OCI-LY7 (cell line): ENCODE measurements around the gene INPP5A. TPM values are rescaled to one million over a fixed set of nuclear protein-coding genes. Genes with fewer than 3 reads are reported as not detected.

Source experiments
- BruUV-seq: library from RNA; stranded (reverse); fragments of 400-500 nt; replicated peaks from 2 replicates; lab custom pipeline; 2021; lab: Mats Ljungman, UMichigan
- CTCF ChIA-PET: fragments of 300-600 bp; sonication (Branson Sonifier 250); formaldehyde crosslinking; loops from one replicate; lab custom pipeline; 2022; ENCODE audit warnings: antibody characterized with exemption; ENCODE audit not compliant: unreplicated experiment; lab: Charles Lee
- POLR2A ChIA-PET: fragments of 300-600 bp; sonication (Branson Sonifier 250); formaldehyde crosslinking; loops from one replicate; lab custom pipeline; 2022; ENCODE audit warnings: antibody characterized with exemption; lab: Charles Lee
- DNase-seq: peaks from one replicate; pipeline ENCODE4 v3.0.0-alpha.2; 2015; ENCODE audit warnings: low spot score
- H2AFZ ChIP-seq: fragments of 200-600 bp; sonication (generic), shearing (Covaris generic); 2 replicates; pipeline ENCODE4 v1.6.1; 2014; ENCODE audit warnings: mild to moderate bottlenecking, antibody characterized with exemption, low read length, moderate library complexity
- H3K27ac ChIP-seq: fragments of 200-600 bp; sonication (generic); 2 replicates; pipeline ENCODE4 v1.5.1; 2014; ENCODE audit warnings: mixed run types, low read depth, mild to moderate bottlenecking, moderate library complexity, low read length, inconsistent platforms; ENCODE audit not compliant: poor library complexity, severe bottlenecking
- H3K36me3 ChIP-seq: fragments of 200-600 bp; sonication (generic); 2 replicates; pipeline ENCODE4 v1.6.1; 2014; ENCODE audit warnings: mild to moderate bottlenecking, antibody characterized with exemption, low read length, moderate library complexity, mixed read lengths; ENCODE audit not compliant: insufficient read depth
- H3K4me1 ChIP-seq: fragments of 200-600 bp; sonication (generic); 2 replicates; pipeline ENCODE4 v1.5.1; 2014; ENCODE audit warnings: mild to moderate bottlenecking, low read length; ENCODE audit not compliant: insufficient read depth, poor library complexity, severe bottlenecking
- H3K4me2 ChIP-seq: fragments of 200-600 bp; sonication (generic); 2 replicates; pipeline ENCODE4 v1.6.1; 2014; ENCODE audit warnings: mild to moderate bottlenecking, low read length
- H3K4me3 ChIP-seq: fragments of 200-600 bp; sonication (generic); 2 replicates; pipeline ENCODE4 v1.5.1; 2014; ENCODE audit warnings: mild to moderate bottlenecking, low read depth, low read length; ENCODE audit not compliant: poor library complexity, severe bottlenecking
- H3K79me2 ChIP-seq: fragments of 200-600 bp; sonication (generic); 2 replicates; pipeline ENCODE4 v1.6.1; 2016; ENCODE audit warnings: low read depth, mild to moderate bottlenecking, low read length, moderate library complexity, mixed read lengths; ENCODE audit not compliant: insufficient read depth
- H3K9me2 ChIP-seq: fragments of 200-600 bp; sonication (generic); 2 replicates; pipeline ENCODE4 v1.6.1; 2016; ENCODE audit warnings: mild to moderate bottlenecking, low read length, mixed read lengths; ENCODE audit not compliant: insufficient read depth
- H3K9me3 ChIP-seq: fragments of 200-600 bp; sonication (generic); 2 replicates; pipeline ENCODE4 v1.6.1; 2014; ENCODE audit warnings: mild to moderate bottlenecking, mixed run types, low read length, mixed read lengths
- H4K20me1 ChIP-seq: fragments of 200-600 bp; sonication (generic); 2 replicates; pipeline ENCODE4 v1.6.1; 2014; ENCODE audit warnings: mild to moderate bottlenecking, antibody characterized with exemption, low read length, moderate library complexity, mixed read lengths; ENCODE audit not compliant: insufficient read depth
- EZH2phosphoT487 ChIP-seq: fragments of 200-600 bp; sonication (generic); IDR thresholded peaks from 2 replicates; pipeline ENCODE4 v1.6.1; 2018; ENCODE audit warnings: low read depth, borderline replicate concordance, mild to moderate bottlenecking, mixed run types, antibody characterized with exemption, low read length, moderate library complexity, mixed read lengths
- intact Hi-C: fragments of 100-400 bp; cut with micrococcal nuclease; formaldehyde crosslinking; loops from one replicate; pipeline ENCODE4 v1.10.0; 2022; ENCODE audit not compliant: unreplicated experiment
- total RNA-seq, 2 experiments: library from RNA; depleted of rRNA in 1 of 2; stranded (reverse); fragments of >200 nt in 1 of 2; shearing (Covaris generic) in 1 of 2; gene quantifications; 2 replicates each; pipeline ENCODE4 v1.2.3, GENCODE V29; 2014 to 2022
- TF ChIP-seq, protein P1 (sequence below): fragments of 200-600 bp; sonication (generic); conservative IDR thresholded peaks from 2 replicates; pipeline ENCODE4 v1.5.1; 2014; ENCODE audit warnings: mild to moderate bottlenecking, antibody characterized with exemption, low read length, moderate library complexity, mixed read lengths

INPP5A gene
- total RNA-seq, 2 experiments from 2014 or later = 14.5 to 18.4 TPM

DNA sequence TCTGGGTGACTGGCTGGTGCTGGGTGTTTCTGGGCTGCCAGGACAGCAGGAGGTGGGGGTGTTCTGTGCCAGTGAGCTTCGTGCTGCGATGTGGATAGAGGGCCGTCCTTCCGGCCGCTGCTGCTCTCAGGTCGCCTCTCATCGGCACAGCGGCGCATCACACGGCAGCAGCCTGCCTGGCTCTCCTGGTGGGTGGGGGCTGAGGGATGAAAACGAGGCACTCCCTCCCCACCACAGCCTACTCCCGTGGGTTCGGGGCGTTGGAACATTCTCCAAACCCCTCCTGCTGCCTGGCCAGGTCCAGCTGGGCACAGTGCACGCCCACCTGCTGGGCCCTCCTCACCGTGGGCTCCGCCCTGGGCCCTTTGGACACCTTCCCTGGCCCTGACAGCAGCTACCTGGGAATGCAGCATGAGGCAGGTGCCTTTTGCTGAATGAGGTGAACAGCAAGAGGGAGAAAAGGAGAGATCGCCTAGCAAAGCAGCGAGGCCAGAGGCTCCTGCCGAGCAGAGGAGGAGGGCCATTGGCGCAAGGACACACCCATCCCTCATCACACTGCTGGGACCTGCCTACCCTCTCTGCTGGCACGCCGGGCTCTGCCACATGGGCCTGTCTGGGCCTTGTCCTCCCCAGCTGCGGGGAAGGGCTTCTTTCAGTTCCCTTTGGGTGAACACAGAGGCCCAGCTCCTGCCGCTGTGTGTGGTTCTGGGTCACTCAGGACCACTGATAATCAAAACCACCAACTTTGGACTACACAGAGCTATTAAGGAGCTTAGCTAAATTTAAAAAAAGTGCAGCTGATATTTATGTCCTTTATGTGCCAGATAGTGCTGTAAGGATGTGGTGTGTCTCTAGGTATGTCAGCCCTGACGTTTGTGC, 33.4 kb downstream of the INPP5A start:
- Histone ChIP-seq H4K20me1 (no peaks in the 10 kb centered on the region), H3K4me1 (peaks cover 30% of the 10 kb centered on the region), H3K4me2 (peak overlapping the region; percentile 85), H3K27ac (peak overlapping the region; percentile 86), H3K9me2 (no peaks in the 10 kb centered on the region), H2AFZ (peak overlapping the region; percentile 68), H3K9me3 (no peaks in the 10 kb centered on the region), H3K36me3 (no peaks in the 10 kb centered on the region), H3K4me3 (peak overlapping the region; percentile 55), H3K79me2 (no peaks in the 10 kb centered on the region)
- TF ChIP-seq, protein P1, sequence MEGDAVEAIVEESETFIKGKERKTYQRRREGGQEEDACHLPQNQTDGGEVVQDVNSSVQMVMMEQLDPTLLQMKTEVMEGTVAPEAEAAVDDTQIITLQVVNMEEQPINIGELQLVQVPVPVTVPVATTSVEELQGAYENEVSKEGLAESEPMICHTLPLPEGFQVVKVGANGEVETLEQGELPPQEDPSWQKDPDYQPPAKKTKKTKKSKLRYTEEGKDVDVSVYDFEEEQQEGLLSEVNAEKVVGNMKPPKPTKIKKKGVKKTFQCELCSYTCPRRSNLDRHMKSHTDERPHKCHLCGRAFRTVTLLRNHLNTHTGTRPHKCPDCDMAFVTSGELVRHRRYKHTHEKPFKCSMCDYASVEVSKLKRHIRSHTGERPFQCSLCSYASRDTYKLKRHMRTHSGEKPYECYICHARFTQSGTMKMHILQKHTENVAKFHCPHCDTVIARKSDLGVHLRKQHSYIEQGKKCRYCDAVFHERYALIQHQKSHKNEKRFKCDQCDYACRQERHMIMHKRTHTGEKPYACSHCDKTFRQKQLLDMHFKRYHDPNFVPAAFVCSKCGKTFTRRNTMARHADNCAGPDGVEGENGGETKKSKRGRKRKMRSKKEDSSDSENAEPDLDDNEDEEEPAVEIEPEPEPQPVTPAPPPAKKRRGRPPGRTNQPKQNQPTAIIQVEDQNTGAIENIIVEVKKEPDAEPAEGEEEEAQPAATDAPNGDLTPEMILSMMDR = no peak
- TF ChIP-seq EZH2phosphoT487 = no peak
- CTCF ChIA-PET = interaction anchor here (1.5 to 2.6 kb wide), 2 partner anchors 11 to 32 kb away, joined by 9 to 16 read pairs; no protein-coding TSS in a partner anchor
- DNase-seq = peak; percentile 76
- intact Hi-C loops = loop anchor here (2.0 to 5.0 kb wide), 3 partner anchors 14 to 114 kb away; no protein-coding TSS in a partner anchor
- POLR2A ChIA-PET = interaction anchor here (1.2 to 2.8 kb wide), 5 partner anchors 10 to 20 kb away, joined by 3 to 16 read pairs (median 8); no protein-coding TSS in a partner anchor
- no TSS peak for BruUV-seq

DNA sequence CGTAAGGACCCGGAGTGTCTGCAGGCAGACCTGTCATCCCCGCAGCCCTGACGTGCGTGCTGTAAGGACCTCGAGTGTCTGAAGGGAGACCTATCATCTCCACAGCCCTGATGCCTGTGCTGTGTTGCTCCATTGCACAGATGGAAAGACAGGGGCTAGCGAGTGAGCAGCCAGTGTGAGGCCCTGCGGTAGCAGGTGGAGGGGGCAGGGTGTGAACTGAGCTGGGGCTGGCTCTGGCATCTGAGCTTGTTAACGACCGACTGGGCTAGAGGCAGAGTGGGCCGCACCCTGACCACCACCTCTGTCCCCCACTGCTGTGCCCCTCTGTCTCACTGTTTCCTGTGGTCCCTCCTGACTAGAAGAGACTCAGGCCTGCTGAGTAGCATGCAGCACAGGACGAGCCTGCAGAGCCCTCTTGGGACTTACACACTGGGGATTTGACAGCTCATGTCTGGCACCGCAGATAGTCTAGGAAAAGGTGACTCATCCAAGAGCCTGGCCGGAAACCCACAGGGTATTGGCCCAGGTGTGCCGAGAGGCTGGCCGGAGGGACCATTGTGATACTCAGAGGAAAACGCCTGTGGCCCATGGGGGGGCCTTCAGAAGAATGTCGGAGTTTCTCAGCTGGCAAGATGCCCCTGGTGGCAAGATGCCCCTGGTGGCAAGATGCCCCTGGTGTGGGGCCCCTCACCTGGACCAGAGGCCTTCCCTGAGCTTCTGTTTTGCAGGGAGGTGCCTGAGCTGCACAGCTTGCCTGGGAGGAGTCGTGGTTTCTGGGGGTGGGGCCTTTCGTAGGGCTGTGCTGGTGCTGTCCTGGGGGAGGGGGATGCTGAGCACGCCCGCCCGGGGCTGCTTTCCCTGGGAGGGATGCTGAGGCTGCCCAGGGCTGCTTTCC, 34.3 kb downstream of the INPP5A start:
- no peak for TF ChIP-seq EZH2phosphoT487
- TF ChIP-seq, protein P1 = peak; percentile 55
- H3K9me2 ChIP-seq = no peaks in the 10 kb centered on the region
- peak overlapping the region; percentile 85 for H3K4me2 ChIP-seq
- H3K27ac ChIP-seq = peak overlapping the region; percentile 86
- no peaks in the 10 kb centered on the region for H4K20me1 ChIP-seq
- H2AFZ ChIP-seq = peak overlapping the region; percentile 68; the same call in 1 of the 2 replicates
- H3K36me3 ChIP-seq = no peaks in the 10 kb centered on the region
- no peaks in the 10 kb centered on the region for H3K9me3 ChIP-seq
- ChIA-PET POLR2A (interaction anchor here (0.5 to 2.8 kb wide), 6 partner anchors 10 to 32 kb away, joined by 3 to 16 read pairs (median 6); no protein-coding TSS in a partner anchor), CTCF (interaction anchor here (0.6 to 2.6 kb wide), 4 partner anchors 12 to 112 kb away, joined by 3 to 16 read pairs (median 8); no protein-coding TSS in a partner anchor)
- peak overlapping the region; percentile 55 for H3K4me3 ChIP-seq
- H3K4me1 ChIP-seq = peaks cover 30% of the 10 kb centered on the region
- peak; percentile 98 for DNase-seq
- intact Hi-C loops = loop anchor here (1.0 to 5.0 kb wide), 4 partner anchors 15 to 115 kb away; partner anchors contain the start of gene INPP5A
- no peaks in the 10 kb centered on the region for H3K79me2 ChIP-seq
- no TSS peak for BruUV-seq
